Prostate gland (tissue), 2 donors: Measurements from ENCODE around the gene ZCCHC7.
"Not testable (repeated sequence)": the region's sequence is repeated elsewhere in the genome, so short reads cannot be mapped to it uniquely, and the experiment has no call there.

ENCODE experiments used
- POLR2A ChIP-seq: fragments of 450-650 bp; IDR thresholded peaks from one replicate; pipeline ENCODE4 v1.6.1; 2016; ENCODE audit warnings: antibody characterized with exemption, mild to moderate bottlenecking
- POLR2AphosphoS5 ChIP-seq: sonication (generic); formaldehyde crosslinking; IDR thresholded peaks from one replicate; pipeline ENCODE4 v1.6.1; 2017; ENCODE audit warnings: antibody characterized with exemption
- TF ChIP-seq, protein P1 (sequence below), 4 experiments: fragments of 200-600 bp in 2 of 4; fragments of 450-650 bp in 2 of 4; sonication (generic) in 2 of 4; IDR thresholded peaks; 1 replicate in 3 of 4; 2 replicates in 1 of 4; pipeline ENCODE4 v1.5.1; 2016 to 2019; ENCODE audit warnings: antibody characterized with exemption in 4 of 4, mild to moderate bottlenecking in 2 of 4, moderate library complexity in 2 of 4

DNA sequence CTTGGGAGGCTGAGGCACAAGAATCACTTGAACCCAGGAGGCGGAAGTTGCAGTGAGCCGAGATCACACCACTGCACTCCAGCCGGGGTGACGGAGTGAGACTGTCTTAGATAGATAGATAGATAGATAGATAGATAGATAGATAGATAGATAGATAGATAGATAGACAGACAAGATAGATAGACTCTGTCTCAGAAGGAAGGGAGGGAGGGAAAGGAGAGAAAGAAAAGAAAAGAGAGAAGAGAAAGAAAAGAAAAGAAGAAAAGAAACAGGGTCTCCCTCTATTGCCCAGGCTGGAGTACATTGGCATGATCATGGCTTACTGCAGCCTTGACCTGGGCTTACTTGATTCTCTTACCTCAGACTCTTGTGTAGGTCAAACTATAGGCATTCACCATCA lies 44.0 kb downstream of the ZCCHC7 start:
- TF ChIP-seq POLR2AphosphoS5, POLR2A: not testable (repeated sequence)
- TF ChIP-seq, protein P1, sequence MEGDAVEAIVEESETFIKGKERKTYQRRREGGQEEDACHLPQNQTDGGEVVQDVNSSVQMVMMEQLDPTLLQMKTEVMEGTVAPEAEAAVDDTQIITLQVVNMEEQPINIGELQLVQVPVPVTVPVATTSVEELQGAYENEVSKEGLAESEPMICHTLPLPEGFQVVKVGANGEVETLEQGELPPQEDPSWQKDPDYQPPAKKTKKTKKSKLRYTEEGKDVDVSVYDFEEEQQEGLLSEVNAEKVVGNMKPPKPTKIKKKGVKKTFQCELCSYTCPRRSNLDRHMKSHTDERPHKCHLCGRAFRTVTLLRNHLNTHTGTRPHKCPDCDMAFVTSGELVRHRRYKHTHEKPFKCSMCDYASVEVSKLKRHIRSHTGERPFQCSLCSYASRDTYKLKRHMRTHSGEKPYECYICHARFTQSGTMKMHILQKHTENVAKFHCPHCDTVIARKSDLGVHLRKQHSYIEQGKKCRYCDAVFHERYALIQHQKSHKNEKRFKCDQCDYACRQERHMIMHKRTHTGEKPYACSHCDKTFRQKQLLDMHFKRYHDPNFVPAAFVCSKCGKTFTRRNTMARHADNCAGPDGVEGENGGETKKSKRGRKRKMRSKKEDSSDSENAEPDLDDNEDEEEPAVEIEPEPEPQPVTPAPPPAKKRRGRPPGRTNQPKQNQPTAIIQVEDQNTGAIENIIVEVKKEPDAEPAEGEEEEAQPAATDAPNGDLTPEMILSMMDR (IDR thresholded peaks at IDR 0.05): not testable (repeated sequence)
